HG03196 (cell line): ENCODE data around the gene SPTSSB.

Experiments used
- ATAC-seq: cut with Tn5 transposase; IDR thresholded peaks from one replicate; pipeline ENCODE4 v1.9.1; 2021; ENCODE audit not compliant: unreplicated experiment

The SPTSSB gene

DNA sequence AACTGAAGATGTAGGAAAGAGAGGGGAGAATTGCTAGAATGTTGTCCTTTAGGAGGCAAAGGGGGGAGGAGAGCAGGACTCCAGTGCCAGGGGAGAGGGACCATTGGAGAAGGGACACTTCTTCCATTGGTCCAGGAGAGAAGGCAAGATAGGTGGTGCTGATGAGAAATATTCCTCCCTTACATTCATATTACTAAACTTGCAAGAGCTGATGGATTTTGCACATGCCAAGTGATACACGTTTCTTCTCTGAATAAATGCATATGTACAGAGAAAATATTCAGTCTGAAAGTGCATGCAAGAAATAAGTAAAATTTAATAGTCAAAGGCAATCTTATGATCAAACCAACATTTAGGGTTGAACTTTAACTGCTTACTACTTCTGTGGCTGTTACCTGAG, 21.5 kb upstream of the SPTSSB start:
- no peak for ATAC-seq

DNA sequence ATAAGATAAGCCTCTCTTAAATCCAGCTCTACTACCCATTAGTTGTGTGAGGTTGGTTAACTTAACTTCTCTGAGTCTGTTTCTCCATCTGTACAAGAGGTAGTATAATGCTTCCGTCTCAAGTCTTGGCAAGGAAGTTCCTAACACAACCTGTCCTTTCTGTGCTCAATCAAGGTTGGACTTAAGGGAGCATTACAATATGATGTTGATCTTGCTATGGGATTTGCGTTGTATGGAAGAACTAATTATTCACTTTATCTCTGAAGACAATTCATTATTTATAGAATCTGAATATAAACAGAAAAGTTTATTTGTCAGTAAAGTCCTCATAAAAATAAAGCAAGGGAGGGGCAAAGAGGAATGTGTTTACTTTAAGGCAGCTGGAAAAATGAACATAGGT, 18.9 kb upstream of the SPTSSB start:
- ATAC-seq, result no peak

DNA sequence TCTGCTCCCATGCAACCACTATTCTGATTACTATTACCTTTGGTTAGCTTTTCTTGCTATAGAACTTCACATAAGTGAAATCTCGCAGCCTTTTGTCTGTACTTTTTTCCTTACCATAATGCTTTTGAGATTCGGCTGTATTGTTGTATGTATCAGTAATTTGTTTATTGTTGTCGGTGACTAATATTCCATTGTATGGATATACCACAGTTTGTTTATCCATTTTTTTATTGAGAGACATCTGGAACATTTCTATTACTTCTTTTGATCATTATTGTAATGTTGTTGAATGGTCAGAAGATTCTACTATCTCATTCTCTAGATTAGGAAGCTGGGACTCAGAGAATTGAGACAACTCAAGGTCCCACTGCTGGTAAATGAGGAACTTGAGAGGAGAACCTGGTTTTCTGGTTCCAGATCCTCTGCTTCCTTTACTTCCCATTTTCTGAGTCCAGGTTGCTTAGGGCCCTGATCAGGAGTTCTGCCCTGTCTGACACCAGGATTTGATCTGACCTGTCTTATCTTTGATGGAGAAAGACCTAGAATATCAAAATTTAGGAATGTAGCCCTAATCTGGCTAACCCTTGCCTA, 18.2 kb upstream of the SPTSSB start:
- ATAC-seq, result no peak

DNA sequence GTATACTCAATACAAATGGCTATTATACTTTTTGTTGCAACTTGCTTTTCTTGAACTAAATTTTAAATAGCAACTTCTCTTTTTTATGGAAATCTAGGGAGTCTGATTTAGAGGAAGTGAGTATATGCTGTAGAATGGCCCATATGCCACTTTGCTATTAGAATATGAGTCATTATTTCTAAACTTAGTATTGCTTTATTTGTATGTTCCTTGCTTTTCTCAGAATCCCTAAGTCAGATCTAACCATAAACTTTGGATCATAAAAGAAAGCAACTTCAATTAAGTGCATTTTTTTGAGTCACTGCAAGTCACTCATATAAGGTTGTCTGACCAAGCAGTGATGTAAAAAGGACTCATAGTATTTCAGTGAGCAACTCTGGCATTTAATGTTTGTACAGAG, 17.5 kb upstream of the SPTSSB start:
- ATAC-seq, result no peak

DNA sequence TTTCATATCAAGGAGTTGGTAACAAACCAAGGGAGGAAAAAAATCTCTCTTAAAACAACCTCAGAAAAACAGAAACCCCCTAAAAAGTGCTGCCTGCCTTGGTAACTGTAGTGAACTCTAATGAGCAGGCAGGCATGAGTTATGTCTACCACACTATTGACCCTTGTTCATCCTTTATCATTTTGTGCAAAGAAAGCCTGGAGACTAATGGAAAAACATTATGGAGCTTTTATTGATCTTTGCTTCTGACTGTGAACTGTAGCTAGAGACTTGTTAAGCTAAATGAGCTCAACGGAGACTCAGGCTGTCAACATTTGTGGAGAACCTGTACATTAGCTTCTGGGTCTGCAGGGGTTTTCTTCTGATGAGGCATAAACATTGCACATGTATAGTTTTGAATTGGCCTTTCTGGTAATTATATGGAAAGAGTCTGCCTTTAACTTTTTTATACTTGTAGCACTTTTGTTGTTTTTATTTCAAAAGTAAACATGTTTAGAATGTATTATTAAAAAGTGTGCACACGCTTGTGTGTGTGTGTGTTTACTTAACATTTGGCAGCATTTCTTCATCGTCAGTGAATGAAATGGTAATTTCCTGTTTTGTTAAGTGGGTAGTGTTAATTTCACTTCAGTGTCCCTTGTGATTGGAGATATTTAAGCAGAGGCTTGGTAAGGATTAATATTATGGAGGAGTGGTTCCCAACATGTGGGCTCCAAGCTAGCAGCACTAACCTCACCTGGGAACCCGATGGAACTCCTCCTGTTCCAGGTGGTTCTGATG, 15.9 kb upstream of the SPTSSB start:
- no peak for ATAC-seq

DNA sequence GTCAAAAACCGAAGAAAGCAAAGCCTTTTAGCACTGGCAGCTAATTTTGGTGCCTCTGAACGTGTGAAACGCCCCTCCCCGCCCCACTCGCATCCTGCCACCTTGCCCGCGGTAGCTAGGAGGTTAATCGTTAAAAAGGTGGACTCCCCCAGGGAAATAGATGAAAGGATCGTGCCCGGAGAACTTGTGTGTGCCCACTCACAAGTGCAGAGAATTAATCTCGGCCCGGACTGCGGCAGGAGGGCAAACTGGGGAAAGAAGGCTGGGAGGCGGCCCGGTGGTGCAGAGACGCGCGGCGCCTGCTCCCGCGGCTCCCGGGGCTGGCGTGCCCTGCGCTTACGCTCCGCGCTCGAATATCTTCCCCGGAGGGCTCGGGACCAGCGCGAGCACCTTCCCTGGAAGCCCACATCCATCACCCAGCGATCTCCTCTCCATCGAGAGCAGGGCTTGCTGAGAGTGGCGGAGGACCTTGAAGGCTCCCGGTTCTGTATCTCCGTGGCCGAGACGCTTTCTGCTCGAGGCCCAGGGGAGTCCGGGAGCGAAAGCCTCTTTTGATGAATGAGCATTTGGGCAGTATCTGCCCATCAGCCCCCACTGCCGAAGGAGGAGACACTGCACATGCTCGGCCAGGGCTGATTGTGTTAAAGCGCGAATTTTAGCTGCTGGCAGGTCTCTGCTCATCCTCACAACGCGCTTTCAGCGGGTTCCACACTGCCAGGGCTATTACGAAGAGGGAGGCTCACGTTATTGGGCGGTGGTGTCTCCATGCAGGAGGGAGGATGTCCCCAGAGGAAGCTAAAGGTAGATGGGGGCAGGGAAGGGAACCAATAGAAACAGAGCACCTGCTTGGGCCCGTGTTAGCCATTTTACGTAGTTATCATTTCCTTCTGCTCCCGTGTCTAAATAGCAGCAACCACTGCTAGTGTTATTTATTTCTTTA, 1.3 kb upstream of the SPTSSB start:
- ATAC-seq, result peak; percentile 57

DNA sequence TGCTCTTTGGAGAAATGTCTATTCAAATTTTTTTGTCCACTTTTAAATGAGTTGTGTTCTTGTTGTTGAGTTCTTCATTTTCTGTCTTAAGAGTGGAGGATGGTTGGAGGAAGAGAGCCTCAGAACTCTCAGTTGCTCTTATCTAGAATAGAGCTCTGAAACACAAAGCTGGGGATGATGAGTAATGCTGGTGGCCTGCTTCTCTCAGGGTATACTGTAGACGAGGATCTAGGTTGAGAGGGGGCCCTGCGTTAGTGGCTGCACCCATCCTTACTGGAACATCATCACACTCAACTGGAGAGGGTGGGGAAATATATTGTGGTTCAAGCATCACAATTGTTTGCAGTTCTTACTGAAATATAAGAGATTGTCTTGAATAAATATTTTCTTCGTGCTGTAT, 1.8 kb downstream of the SPTSSB start:
- no peak for ATAC-seq

DNA sequence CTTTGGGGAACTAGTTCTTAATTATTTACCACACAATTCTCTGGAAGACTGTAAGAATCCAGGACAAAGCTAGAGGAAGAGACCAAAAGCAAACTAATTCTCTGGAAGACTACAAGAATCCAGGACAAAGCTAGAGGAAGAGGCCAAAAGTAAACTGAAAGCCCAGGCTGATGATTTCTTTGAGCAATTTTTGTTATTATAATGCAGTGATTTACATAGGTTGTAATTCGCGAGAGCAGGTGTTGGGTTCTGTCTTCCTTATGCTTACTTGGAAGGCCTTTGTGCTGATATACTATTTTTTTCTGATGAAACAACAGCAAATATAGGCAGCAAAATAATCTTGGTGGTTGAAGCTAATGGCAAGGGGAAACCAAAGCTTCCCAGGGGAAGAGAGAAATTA, 5.2 kb downstream of the SPTSSB start:
- no peak for ATAC-seq

DNA sequence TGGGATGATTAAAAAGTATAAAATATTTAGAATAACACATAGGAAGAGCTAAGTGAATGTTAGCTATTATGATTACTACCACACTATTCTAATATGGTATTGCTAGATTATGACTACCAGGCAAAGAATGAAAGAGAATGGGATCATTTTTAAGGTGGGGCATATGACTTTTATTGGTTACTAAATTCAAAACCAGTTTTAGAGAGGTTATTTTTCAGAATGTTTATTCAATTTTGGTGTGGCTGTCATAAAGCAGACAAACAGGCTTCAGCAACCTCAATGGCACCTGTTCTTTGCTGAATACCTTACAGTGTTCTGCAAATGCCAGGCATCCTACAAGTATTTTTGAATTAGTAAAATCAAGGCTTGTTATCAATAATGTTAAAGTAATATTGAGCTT, 12.8 kb downstream of the SPTSSB start:
- ATAC-seq, result no peak

DNA sequence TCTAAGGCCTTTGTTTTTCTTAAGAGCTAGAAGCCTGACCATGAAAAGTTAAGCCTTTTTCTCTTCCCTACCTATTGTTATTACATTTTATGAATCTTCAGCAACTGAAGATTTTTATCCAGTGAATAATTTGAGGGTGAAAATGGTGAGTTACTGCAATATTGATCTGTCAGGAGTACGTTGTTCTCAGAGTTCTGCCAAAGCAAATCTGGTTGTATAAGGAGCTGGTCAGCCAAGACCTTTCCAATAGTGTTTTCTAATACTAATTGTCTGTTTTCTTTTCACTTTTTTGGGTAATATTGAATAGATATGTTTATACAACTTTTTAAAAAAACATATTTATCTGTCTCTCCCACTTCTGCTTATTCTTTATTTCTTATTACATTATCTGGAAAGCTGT, 15.0 kb downstream of the SPTSSB start:
- no peak for ATAC-seq

DNA sequence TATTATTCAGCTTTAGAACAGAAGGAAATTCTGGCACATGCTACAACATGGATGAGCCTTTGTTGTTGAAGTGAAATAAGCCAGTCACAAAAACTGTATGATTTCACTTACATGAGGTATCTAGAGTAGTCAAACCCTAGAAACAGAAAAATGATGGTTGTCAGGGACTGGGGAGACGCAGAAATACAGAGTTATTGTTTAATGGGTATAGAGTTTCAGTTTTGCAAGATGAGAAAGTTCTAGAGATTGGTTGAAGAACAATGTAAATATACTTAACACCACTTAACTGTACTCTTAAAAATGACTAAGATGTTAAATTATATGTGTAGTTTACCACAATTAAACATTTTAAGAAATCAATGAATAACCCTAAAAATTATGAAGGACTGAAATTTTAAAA, 15.8 kb downstream of the SPTSSB start:
- ATAC-seq, result no peak

DNA sequence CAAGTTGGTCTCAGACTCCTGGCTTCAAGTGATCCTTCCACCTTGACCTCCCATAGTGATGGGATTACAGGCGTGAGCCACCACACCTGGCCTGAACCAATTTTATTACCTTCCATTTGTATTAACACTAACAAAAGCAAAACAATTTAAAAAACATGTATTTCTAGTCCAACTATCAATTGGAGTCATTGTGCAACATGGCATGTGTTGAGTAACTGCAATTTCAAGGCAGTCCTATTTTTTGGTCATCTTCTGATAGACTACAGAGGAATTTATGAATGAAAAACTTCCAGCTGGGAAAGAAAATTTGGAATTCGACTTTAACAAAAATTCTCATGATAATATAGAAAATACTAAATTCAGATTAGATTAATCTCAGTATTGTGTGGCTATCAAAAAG, 16.8 kb downstream of the SPTSSB start:
- ATAC-seq, result no peak

DNA sequence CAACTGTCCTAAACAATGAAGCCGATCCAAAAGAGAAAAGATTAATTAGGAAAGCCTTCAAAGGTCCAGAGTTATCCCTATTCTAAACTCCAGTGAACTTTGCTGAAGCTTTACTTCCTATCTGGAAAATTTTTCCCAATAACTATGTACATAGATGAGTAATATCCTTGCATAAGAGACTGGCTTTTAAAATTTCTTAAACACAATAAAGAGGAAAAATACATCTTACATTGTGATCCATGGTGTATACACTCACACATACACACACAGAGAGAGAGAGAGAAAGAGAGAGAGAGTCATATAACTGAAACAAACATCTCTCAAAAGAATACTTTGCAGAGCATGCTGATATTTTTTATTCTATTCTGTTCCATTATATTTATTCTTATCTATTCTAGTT, 20.0 kb downstream of the SPTSSB start:
- ATAC-seq, result no peak

DNA sequence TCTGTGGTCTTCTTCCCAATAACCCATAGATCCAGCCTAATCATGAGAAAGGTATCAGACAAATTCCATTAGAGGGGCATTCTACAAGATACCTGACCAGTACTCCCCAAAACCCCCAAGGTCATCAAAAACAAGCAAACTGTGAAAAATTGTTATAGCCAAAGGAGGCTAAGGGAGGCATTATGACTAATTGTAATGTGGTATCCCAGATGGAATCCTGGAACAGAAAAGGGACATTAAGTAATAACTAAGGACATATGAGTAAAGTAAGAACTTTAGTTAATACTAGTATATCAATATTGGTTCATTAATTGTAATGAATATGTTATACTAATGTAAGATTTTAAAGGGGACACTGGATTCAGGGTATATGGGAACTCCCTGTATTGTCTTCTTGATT, 20.4 kb downstream of the SPTSSB start:
- ATAC-seq, result no peak

DNA sequence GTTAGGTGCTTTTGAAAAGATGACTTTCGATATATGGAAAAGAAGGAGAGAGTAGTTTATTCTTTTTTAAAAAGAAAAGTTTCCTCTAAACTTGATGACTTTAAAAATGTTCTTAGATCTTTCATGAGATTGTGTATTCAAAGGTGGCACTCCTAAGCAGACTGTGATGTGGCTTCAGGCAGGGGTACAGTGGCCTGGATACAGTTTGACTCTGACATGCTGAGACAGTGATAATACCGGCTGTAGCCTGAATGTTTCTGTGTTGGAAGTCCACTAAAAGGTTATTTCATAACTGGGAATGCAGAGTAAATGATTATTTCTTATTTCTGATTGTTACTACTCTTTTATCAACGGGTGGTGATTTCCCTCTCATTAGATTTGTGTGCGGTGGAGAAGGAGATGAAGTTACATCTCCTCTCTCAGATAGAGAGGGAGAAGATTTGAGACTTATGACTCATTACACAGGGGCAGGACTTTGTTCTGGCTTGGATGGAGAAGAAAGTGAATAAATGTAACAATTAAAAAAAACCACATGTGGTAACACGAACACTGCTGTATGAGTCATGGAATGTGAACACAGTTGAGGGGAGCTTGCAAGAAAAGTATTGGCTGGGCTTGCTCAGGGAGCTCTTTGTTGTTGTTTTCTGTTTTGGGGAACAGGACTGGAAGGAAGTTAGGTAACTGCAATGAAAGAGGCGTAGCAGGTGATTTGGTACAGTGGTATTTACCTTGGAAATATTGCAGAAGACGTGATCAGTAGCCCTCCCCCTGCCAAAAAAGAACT, 21.6 kb downstream of the SPTSSB start:
- peak; percentile 73 for ATAC-seq

DNA sequence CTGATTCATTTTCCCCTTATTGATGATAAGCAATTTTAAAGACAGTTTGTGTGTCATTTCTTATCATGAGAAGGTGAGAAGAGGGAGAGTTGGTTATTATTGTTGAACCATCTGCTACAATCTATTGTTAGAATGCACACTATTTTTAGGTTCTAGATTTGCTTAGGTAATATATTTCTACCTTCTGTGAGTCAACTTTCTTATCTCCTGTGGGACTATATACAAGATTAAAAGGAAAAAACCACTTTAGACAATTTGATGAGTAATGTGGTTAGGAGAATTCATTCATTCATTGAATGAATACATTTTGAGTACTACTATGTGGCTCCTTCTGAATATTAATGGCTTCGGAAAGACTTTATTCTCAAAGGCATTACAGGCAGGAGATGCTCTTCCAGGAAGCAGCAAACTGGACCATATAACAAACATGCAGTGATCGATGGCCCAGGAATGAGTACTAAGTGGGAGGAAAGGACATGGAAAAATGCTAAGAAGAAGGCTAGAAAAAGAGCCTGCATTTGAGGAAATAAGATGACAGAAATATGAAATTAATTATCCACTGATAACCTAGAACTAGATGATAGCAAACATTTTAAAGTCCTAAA, 22.4 kb downstream of the SPTSSB start:
- ATAC-seq, result peak; percentile 45

DNA sequence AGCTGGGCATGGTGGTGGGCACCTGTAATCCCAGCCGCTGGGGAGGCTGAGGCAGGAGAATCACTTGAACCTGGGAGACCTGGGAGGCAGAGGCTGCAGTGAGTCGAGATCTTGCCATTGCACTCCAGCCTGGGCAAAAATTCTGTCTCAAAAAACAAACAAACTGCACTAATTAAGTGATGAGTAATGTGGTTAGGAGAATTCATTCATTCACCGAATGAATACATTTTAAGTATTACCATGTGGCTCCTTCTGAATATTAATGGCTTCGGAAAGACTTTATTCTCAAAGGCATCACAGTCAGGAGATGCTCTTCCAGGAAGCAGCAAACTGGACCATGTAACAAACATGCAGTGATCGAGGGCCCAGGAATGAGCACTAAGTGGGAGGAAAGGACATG, 23.6 kb downstream of the SPTSSB start:
- no peak for ATAC-seq

DNA sequence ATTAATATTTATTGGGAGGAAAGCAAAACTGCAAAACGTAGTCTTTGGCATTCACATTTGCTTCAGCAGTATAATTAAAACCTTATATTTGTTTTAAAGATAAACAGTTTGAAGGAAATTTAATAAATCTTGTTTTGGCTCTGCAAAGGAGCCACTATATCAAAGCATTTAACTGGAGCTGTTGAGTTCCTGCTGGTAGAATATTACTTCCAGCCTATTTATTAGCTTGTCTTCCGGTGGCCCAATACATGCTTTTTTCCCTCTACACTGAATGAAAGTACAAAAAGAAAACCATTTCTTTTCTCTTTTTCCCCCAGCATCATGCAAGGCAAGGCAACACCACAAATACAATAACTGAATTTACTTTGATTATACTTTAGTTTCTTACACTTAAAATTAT, 26.3 kb downstream of the SPTSSB start:
- ATAC-seq, result no peak

DNA sequence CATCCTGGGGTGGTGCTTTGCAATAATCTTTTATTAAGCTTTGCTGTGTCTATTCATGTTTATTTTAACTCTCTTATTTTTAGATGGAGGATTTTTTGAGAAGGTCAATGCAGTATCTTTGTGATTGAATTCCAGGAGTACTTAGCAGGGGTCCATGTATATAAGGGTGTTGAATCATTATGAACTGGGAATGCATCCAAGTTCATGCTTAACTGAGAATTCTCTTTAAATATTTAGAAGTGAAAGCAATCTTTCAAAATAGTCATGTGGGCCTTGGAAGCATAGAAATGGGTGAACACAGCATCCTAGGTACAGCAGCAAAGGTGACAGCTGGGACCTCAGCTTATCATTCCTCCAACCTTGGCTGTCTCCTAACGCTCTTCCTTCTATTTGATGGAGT, 27.3 kb downstream of the SPTSSB start:
- ATAC-seq, result no peak

DNA sequence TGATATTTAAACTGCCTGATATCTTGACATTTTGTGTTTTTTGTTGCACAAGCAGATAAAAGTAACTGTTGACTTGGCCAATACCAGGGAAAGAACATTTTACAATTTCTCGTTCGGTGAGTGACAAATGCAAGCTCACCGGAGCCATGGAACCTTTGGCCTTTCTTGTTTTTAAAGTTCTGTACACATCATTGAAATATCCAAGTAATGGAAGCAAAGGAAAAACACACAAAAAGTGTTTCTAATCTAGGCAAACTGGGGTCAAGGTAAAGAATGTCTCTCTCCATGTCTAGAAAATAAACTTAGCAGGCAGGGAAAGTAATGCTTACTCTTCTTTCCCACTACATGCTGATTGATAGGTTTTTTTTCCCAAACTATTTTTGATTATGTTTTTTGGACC, 27.8 kb downstream of the SPTSSB start:
- no peak for ATAC-seq

DNA sequence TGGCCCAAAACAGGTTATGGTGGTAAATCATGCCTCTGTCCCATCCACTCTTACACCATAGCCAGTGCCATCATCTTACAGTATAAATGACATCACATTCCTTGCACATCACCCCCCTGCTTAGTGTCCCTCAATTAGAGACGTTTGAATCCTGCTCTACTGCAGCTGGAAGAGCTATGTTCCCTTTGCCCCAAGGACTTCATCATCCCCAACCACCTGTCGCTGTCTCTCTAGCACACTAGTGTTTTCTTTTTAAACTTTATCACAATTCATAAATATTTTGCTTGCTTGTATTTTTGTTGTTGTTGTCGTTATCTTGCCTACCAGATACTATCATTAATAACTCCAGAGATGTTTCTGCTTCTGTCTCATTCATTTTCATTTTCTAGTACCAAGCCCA, 28.7 kb downstream of the SPTSSB start:
- no peak for ATAC-seq
